GM12875 (cell line): ENCODE data around the gene TMEM225.

Experiments
- H3K4me3 ChIP-seq: one replicate; pipeline ENCODE4 v1.5.1; 2011; ENCODE audit warnings: low read depth, low read length, control low read depth
- TF ChIP-seq, protein P1 (sequence below): IDR thresholded peaks from 2 replicates; pipeline ENCODE4 v1.5.1; 2011; ENCODE audit warnings: low read depth, mild to moderate bottlenecking, control low read depth, inconsistent platforms, low read length, moderate library complexity, borderline replicate concordance; ENCODE audit not compliant: insufficient read depth

TMEM225 gene, protein sequence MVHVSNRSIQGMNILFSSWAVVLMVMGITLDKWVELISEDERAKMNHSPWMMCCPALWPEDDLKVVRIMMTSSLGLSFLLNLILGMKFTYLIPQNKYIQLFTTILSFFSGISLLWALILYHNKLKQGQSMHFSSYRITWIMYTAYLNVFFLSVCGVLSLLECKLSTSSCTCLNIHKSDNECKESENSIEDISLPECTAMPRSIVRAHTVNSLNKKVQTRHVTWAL

DNA sequence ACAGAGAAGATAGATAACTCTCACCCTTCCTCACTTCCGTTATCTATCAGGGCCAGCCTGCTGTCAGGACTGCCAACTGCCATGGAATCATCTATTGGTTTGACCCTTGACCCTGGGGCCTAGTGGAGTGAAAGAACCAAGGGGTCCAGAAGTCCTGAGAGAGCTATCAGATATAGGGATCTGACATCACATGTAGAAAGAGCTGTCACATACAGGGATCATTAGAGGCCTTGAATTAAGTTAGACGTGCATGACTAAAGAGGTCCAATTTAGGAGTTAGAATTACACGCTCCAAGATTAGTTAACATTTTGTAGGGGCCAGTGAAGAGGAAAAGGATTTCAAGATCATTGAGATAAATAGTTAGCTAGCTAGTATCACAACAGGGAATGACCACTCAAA is at the start of gene TMEM225:
TSS of gene TMEM225 (minus strand) at position 101 of the 400 bp plus-strand sequence. CDS start 245 bp downstream, outside the sequence.
- H3K4me3 ChIP-seq, result no peak within 1 kb of the TSS
- TF ChIP-seq, protein P1, sequence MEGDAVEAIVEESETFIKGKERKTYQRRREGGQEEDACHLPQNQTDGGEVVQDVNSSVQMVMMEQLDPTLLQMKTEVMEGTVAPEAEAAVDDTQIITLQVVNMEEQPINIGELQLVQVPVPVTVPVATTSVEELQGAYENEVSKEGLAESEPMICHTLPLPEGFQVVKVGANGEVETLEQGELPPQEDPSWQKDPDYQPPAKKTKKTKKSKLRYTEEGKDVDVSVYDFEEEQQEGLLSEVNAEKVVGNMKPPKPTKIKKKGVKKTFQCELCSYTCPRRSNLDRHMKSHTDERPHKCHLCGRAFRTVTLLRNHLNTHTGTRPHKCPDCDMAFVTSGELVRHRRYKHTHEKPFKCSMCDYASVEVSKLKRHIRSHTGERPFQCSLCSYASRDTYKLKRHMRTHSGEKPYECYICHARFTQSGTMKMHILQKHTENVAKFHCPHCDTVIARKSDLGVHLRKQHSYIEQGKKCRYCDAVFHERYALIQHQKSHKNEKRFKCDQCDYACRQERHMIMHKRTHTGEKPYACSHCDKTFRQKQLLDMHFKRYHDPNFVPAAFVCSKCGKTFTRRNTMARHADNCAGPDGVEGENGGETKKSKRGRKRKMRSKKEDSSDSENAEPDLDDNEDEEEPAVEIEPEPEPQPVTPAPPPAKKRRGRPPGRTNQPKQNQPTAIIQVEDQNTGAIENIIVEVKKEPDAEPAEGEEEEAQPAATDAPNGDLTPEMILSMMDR, result no peak

DNA sequence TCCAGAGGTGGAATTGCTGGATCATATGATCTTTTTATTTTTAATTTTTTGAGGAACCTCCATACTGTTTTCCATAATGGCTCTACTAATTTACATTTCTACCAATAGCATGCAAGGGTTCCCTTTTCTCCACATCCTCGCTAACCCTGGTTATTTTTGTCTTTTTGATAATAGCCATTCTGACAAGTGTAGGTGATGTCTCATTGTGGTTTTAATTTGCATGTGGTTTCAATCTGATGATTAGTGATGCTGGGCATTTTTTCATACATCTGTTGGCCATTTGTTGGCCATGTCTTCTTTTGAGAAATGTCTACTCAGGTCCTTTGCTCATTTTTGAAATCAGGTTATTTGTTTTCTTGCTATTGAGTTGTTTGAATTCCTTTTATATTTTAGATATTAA is 38.6 kb upstream of the TMEM225 start:
- TF ChIP-seq, protein P1, result no peak
- no peak overlapping the region for H3K4me3 ChIP-seq

DNA sequence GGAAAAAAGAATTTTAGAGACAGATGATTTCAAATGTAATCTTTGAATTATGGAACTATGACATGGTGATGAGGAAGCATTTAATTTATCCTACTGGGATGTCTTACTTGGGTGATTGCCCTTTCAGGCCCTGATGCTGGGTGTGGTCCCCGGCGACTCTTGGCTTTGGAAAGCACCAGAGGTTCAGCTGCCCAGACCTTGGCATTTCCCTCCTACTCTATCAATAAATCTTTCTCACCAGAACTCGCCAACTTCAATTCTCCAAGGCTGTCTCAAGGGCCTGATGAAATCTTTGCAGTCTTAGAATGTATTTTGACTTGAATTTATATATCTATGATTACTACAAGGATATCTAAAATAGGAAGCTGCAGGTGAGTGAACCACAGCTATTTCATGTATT is 35.5 kb upstream of the TMEM225 start:
- TF ChIP-seq, protein P1, result no peak
- no peak overlapping the region for H3K4me3 ChIP-seq

DNA sequence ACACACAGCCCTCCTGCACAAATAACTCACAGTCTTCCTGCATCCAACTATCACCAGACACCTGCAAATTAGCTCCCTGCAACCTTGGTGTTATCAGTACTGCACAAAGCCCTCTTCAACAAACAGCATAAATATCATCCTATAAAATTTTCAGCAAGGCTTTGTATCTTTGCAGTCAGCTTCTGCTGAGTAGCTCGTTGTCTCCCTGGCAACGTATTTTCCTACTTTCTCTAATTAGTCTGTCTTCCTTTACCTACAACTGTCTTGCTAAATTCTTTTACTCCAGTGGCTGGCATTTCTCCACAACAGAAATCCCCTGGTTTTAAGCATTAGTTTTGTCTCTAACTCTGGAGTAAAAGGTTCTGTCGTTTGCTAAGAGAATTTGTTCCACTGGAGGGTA is 20.4 kb upstream of the TMEM225 start:
- TF ChIP-seq, protein P1, result no peak
- H3K4me3 ChIP-seq, result no peak overlapping the region

DNA sequence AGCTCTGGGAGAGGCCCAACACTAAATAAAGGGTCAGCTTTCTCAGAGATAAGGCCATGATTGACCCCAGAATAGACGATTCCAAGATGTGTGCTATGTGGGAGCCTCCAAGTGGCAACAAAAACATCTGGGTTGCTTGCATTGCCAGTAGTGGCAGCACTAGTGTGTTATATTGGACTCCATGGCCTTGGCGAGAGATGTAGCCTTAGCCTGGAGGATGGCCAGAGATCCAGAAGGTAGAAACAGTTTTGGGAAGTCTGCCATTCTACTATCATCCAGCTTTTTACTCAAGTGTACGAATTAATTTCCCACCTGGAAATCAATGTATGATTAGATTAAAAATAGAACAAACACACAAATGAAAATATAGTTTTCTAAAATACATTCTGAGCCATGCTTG is 19.5 kb upstream of the TMEM225 start:
- H3K4me3 ChIP-seq, result no peak overlapping the region
- TF ChIP-seq, protein P1, result no peak

DNA sequence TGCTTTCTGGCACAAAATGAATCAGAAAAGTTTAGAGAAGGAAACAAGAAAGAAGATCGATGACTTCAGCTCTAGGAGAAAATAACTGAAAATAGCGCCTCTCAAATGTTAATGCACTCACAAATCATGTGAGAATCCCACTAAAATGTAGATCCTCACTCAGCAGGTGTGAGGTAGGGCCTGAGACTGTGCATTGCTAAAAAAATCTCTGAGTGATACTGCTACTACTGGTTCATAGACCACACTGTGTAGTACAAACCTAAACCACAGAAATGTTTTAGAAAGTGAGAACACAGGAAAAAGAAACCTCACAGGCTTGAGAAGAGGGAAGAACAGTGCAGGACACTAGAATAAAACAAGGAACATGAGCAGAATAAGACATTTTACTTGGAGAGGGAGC is 18.5 kb upstream of the TMEM225 start:
- TF ChIP-seq, protein P1, result no peak
- no peak overlapping the region for H3K4me3 ChIP-seq

DNA sequence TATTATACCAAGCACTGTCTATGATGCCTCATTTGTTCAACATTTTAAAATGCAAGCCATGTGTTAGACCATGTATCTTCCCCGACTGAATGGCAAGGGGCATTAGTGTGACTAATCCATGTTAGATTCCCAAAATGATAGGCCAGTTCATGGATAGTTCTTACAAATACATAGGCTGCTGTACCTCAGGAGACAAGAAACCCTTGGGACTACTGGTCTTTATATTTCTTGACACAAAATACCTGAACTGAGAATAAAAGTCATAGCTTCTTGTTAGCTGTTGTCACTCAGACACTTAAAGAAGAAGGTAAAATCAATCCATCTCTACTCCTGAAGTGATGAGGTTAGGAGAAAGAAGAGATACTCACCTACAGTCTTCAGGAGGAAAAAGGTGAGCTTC is 16.4 kb upstream of the TMEM225 start, which contains the start of gene OR8D4:
TSS of gene OR8D4 (plus strand) at position 301 of the 400 bp plus-strand sequence. CDS start 4,265 bp downstream, outside the sequence.
- TF ChIP-seq, protein P1, result no peak
- H3K4me3 ChIP-seq, result no peak within 1 kb of the TSS
